MM.1S (cell line): ENCODE measurements around the gene MYOF.

Source experiments
- CTCF ChIP-seq: fragments of 300-600 bp; sonication (generic); IDR thresholded peaks from 2 replicates; pipeline ENCODE4 v1.5.1; 2016; ENCODE audit warnings: antibody characterized with exemption, low read length, mixed read lengths
- EZH2 ChIP-seq: fragments of 300-600 bp; sonication (generic); optimal IDR thresholded peaks from 2 replicates; pipeline ENCODE3; 2017; ENCODE audit warnings: low read depth, mild to moderate bottlenecking, antibody characterized with exemption, low read length, mixed read lengths
- EZH2phosphoT487 ChIP-seq: fragments of 300-600 bp; sonication (generic); IDR thresholded peaks from 2 replicates; pipeline ENCODE4 v1.6.1; 2018; ENCODE audit warnings: antibody characterized with exemption, low read length

- TF ChIP-seq CTCF (no peak), EZH2phosphoT487 (no peak), EZH2 (no peak)
Measured at GRCh38 chr10:93313798-93314197, 168.3 kb downstream of the MYOF start.
